Neural cell (in vitro differentiated cells): ENCODE results near the gene QSOX2. TPM values are rescaled to one million over a fixed set of nuclear protein-coding genes. Genes with fewer than 3 reads are reported as not detected.

Experiments used
- H2AFZ ChIP-seq: fragments of 200-600, 300-800 bp; sonication (generic), shearing (Covaris generic); 2 replicates; pipeline ENCODE4 v1.6.0; 2014; ENCODE audit warnings: low read depth, mild to moderate bottlenecking, antibody characterized with exemption, low read length, moderate library complexity
- H3F3A ChIP-seq: fragments of 200-600 bp; shearing (Covaris generic); 2 replicates; pipeline ENCODE4 v1.6.1; 2016; ENCODE audit warnings: mild to moderate bottlenecking, moderate library complexity, mixed read lengths, antibody characterized with exemption, low read length; ENCODE audit not compliant: insufficient read depth, poor library complexity, severe bottlenecking
- H3K27ac ChIP-seq: fragments of 200-600, 300-800 bp; sonication (generic), shearing (Covaris generic); 2 replicates; pipeline ENCODE4 v1.5.1; 2014; ENCODE audit warnings: mild to moderate bottlenecking, low read length, moderate library complexity
- H3K27me3 ChIP-seq: fragments of 300-800, 200-600 bp; sonication (generic), shearing (Covaris generic); 2 replicates; pipeline ENCODE4 v1.6.0; 2014; ENCODE audit warnings: mild to moderate bottlenecking, low read depth, low read length, moderate library complexity; ENCODE audit not compliant: insufficient read depth
- H3K36me3 ChIP-seq: fragments of 300-800, 200-600 bp; sonication (generic), shearing (Covaris generic); 2 replicates; pipeline ENCODE4 v1.5.1; 2014; ENCODE audit warnings: mild to moderate bottlenecking, antibody characterized with exemption, low read length, moderate library complexity; ENCODE audit not compliant: insufficient read depth
- H3K4me2 ChIP-seq: fragments of 300-800, 200-600 bp; sonication (generic), shearing (Covaris generic); 2 replicates; pipeline ENCODE4 v1.6.0; 2014; ENCODE audit warnings: mild to moderate bottlenecking, low read length
- H3K4me3 ChIP-seq: fragments of 300-800, 200-600 bp; sonication (generic), shearing (Covaris generic); 2 replicates; pipeline ENCODE4 v1.5.1; 2014; ENCODE audit warnings: mild to moderate bottlenecking, low read length, moderate library complexity
- H3K79me2 ChIP-seq: fragments of 200-600 bp; shearing (Covaris generic); replicated peaks from 2 replicates; pipeline ENCODE4 v1.6.0; 2014; ENCODE audit warnings: mild to moderate bottlenecking, low read length, moderate library complexity; ENCODE audit not compliant: insufficient read depth
- H3K9ac ChIP-seq: fragments of 300-800, 200-600 bp; sonication (generic), shearing (Covaris generic); 2 replicates; pipeline ENCODE4 v1.6.1; 2016; ENCODE audit warnings: mild to moderate bottlenecking, low read length, mixed read lengths
- H3K9me2 ChIP-seq: fragments of 200-600 bp; shearing (Covaris generic); 2 replicates; pipeline ENCODE4 v1.6.1; 2016; ENCODE audit warnings: mild to moderate bottlenecking, low read length, mixed read lengths; ENCODE audit not compliant: insufficient read depth
- H3K9me3 ChIP-seq: fragments of 200-600, 300-800 bp; sonication (generic), shearing (Covaris generic); 2 replicates; pipeline ENCODE4 v1.6.1; 2016; ENCODE audit warnings: mild to moderate bottlenecking, mixed run types, low read length, moderate library complexity, mixed read lengths
- H4K20me1 ChIP-seq: fragments of 200-600 bp; shearing (Covaris generic); 2 replicates; pipeline ENCODE4 v1.6.1; 2016; ENCODE audit warnings: mild to moderate bottlenecking, mixed run types; ENCODE audit not compliant: insufficient read depth
- EP300 ChIP-seq: fragments of 450-650 bp; conservative IDR thresholded peaks from 2 replicates; pipeline ENCODE4 v1.6.1; 2014; ENCODE audit warnings: antibody characterized with exemption, mild to moderate bottlenecking, moderate library complexity; ENCODE audit not compliant: poor library complexity, severe bottlenecking
- EZH2 ChIP-seq: fragments of 200-600, 300-800 bp; shearing (Covaris generic), sonication (generic); IDR thresholded peaks from 2 replicates; pipeline ENCODE4 v1.6.1; 2014; ENCODE audit warnings: antibody characterized with exemption, low read length, borderline replicate concordance, mild to moderate bottlenecking; ENCODE audit not compliant: insufficient read depth, poor library complexity, severe bottlenecking
- MXI1 ChIP-seq: fragments of 450-650 bp; conservative IDR thresholded peaks from 2 replicates; pipeline ENCODE4 v1.6.1; 2014; ENCODE audit warnings: antibody characterized with exemption, mild to moderate bottlenecking; ENCODE audit not compliant: poor library complexity, severe bottlenecking
- POLR2AphosphoS5 ChIP-seq: IDR thresholded peaks from 2 replicates; pipeline ENCODE4 v1.6.1; 2012
- RAD21 ChIP-seq: fragments of 450-650 bp; conservative IDR thresholded peaks from 2 replicates; pipeline ENCODE4 v1.6.1; 2014; ENCODE audit warnings: antibody characterized with exemption, mild to moderate bottlenecking, moderate library complexity
- REST ChIP-seq: IDR thresholded peaks from 2 replicates; pipeline ENCODE4 v1.6.1; 2012; ENCODE audit warnings: borderline replicate concordance
- SMC3 ChIP-seq: fragments of 450-650 bp; conservative IDR thresholded peaks from 2 replicates; pipeline ENCODE4 v1.6.1; 2014; ENCODE audit warnings: antibody characterized with exemption, mild to moderate bottlenecking, moderate library complexity; ENCODE audit not compliant: poor library complexity
- TAF1 ChIP-seq: IDR thresholded peaks from 2 replicates; pipeline ENCODE4 v1.6.1; 2012; ENCODE audit warnings: low read depth
- polyA plus RNA-seq: library from polyadenylated mRNA; depleted of rRNA; stranded (reverse); fragments of >200 nt; gene quantifications from 2 replicates; pipeline ENCODE4 v1.2.3, GENCODE V29; 2014

Gene QSOX2
- polyA plus RNA-seq, 1 donor from 2014 or later = 20.7 TPM

GRCh38 chr9:136287960-136288753, 42.5 kb upstream of the QSOX2 start:
- Histone ChIP-seq H3F3A (no peaks in the 10 kb centered on the region), H3K36me3 (no peaks in the 10 kb centered on the region), H3K27ac (no peak overlapping the region), H4K20me1 (no peaks in the 10 kb centered on the region), H3K4me2 (no peak overlapping the region), H3K9ac (no peak overlapping the region), H3K9me3 (no peaks in the 10 kb centered on the region), H3K27me3 (no peaks in the 10 kb centered on the region), H2AFZ (no peak overlapping the region), H3K9me2 (no peaks in the 10 kb centered on the region), H3K79me2 (no peaks in the 10 kb centered on the region), H3K4me3 (no peak overlapping the region)
- TF ChIP-seq POLR2AphosphoS5 (no peak), EP300 (no peak), SMC3 (no peak), RAD21 (no peak), REST (no peak)

DNA sequence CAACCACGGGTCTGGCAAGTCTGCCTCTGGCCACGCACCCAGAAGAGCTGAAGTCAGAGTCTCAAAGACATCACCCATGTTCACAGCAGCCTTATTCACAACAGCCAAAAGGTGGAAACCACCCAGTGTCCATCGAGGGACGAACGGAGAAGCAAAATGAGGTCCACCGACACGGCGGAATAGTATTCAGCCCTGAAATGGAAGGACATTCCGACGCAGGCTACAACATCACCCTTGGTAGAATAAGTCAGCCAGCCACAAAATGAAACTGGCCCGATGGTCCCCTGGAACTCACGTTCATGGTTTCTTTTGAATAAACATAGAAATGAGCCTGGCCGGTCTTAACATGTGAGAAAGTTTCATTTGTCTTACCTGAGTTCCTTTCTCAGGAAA, 41.4 kb upstream of the QSOX2 start:
- H4K20me1 ChIP-seq = no peaks in the 10 kb centered on the region
- H2AFZ ChIP-seq = no peak overlapping the region
- H3K9ac ChIP-seq = no peak overlapping the region
- no peak overlapping the region for H3K4me3 ChIP-seq
- H3K9me2 ChIP-seq = no peaks in the 10 kb centered on the region
- H3K36me3 ChIP-seq = no peaks in the 10 kb centered on the region
- H3K79me2 ChIP-seq = no peaks in the 10 kb centered on the region
- TF ChIP-seq REST (no peak), MXI1 (no peak), POLR2AphosphoS5 (no peak), EZH2 (no peak), TAF1 (no peak), EP300 (no peak)
- H3K4me2 ChIP-seq = no peak overlapping the region
- no peaks in the 10 kb centered on the region for H3F3A ChIP-seq
- no peaks in the 10 kb centered on the region for H3K27me3 ChIP-seq
- no peaks in the 10 kb centered on the region for H3K9me3 ChIP-seq
- H3K27ac ChIP-seq = no peak overlapping the region
